Right ventricle myocardium superior (tissue), 1 donor: Measurements from ENCODE around the gene TPST1. TPM values are rescaled to one million over a fixed set of nuclear protein-coding genes. Genes with fewer than 3 reads are reported as not detected.

Source experiments
- ATAC-seq: fragments of 200-7000 bp; cut with Tn5 transposase; one replicate; pipeline ENCODE4 v1.9.1; 2020; ENCODE audit warnings: mild to moderate bottlenecking; ENCODE audit not compliant: poor library complexity
- DNase-seq: peaks from one replicate; pipeline ENCODE4 v3.0.0-alpha.2; 2020
- intact Hi-C: fragments of 100-400 bp; cut with DNase I; formaldehyde crosslinking; loops from one replicate; pipeline ENCODE4 v1.11.2; 2022
- total RNA-seq: library from RNA; stranded (reverse); fragmentation: NEBNext Ultra II Directional; extraction: Animal tissue kit (Norgen Biotek cat#: 25700); gene quantifications from one replicate; pipeline ENCODE4 v1.2.1, GENCODE V29; 2021
- donor health status: DM: no; HTN: yes; CAD: no; lungs with severe emphysema.

The TPST1 gene
- total RNA-seq, 1 donor from 2014 or later, result 5.1 TPM

- no peak for ATAC-seq
- intact Hi-C loops, result no loop called here
- DNase-seq, result no peak
These were observed 64.8 kb downstream of the TPST1 start for GRCh38 chr7:66269978-66270377.

- intact Hi-C loops, result no loop called here
- DNase-seq, result no peak
- no peak for ATAC-seq
These were observed 67.2 kb downstream of the TPST1 start for GRCh38 chr7:66272321-66272720.

GRCh38 chr7:66276363-66276762, 71.2 kb downstream of the TPST1 start:
- DNase-seq (no peak), ATAC-seq (no peak)
- intact Hi-C loops, result no loop called here

- intact Hi-C loops, result no loop called here
- DNase-seq (no peak), ATAC-seq (no peak)
These were observed 72.4 kb downstream of the TPST1 start for GRCh38 chr7:66277492-66277891.

GRCh38 chr7:66279912-66280311, 74.8 kb downstream of the TPST1 start:
- ATAC-seq (no peak), DNase-seq (no peak)
- intact Hi-C loops, result no loop called here

- no peak for DNase-seq
- ATAC-seq, result peak; percentile 55
- intact Hi-C loops, result no loop called here
These were observed 76.8 kb downstream of the TPST1 start for GRCh38 chr7:66281678-66282590.

GRCh38 chr7:66282591-66282935, 77.4 kb downstream of the TPST1 start:
- intact Hi-C loops, result no loop called here
- ATAC-seq, result no peak
- no peak for DNase-seq

- ATAC-seq, result no peak
- no peak for DNase-seq
- intact Hi-C loops, result no loop called here
These were observed 78.1 kb downstream of the TPST1 start for GRCh38 chr7:66283003-66283920.

GRCh38 chr7:66296001-66296521, 90.9 kb downstream of the TPST1 start:
- no peak for DNase-seq
- intact Hi-C loops, result no loop called here
- no peak for ATAC-seq

- ATAC-seq, result no peak
- no peak for DNase-seq
- intact Hi-C loops, result no loop called here
These were observed 91.4 kb downstream of the TPST1 start for GRCh38 chr7:66296557-66296956.

GRCh38 chr7:66297579-66297978, 92.4 kb downstream of the TPST1 start:
- intact Hi-C loops, result no loop called here
- ATAC-seq (no peak), DNase-seq (no peak)

GRCh38 chr7:66301249-66301648, 96.1 kb downstream of the TPST1 start:
- intact Hi-C loops, result no loop called here
- DNase-seq, result no peak
- no peak for ATAC-seq

- intact Hi-C loops, result no loop called here
- ATAC-seq (no peak), DNase-seq (no peak)
These were observed 96.6 kb downstream of the TPST1 start for GRCh38 chr7:66301737-66302136.

- no peak for ATAC-seq
- intact Hi-C loops, result no loop called here
These were observed 98.5 kb downstream of the TPST1 start for GRCh38 chr7:66303454-66304155.

GRCh38 chr7:66304536-66304935, 99.4 kb downstream of the TPST1 start:
- ATAC-seq (no peak), DNase-seq (no peak)
- intact Hi-C loops, result no loop called here

More at GRCh38 chr7:66303454-66304155, 98.5 kb downstream of the TPST1 start:
- DNase-seq, result no peak

GRCh38 chr7:66306243-66306642, 101.1 kb downstream of the TPST1 start:
- DNase-seq (no peak), ATAC-seq (no peak)
- intact Hi-C loops, result no loop called here

GRCh38 chr7:66307591-66308215, 102.6 kb downstream of the TPST1 start:
- intact Hi-C loops, result no loop called here
- ATAC-seq (no peak), DNase-seq (no peak)

- no peak for ATAC-seq
- intact Hi-C loops, result no loop called here
- no peak for DNase-seq
These were observed 103.3 kb downstream of the TPST1 start for GRCh38 chr7:66308411-66308810.
